Activated CD4-positive, alpha-beta T cell treated with anti-CD3 and anti-CD28 coated beads, Interleukin-2, Interleukin-4, amounts not matched to agents 100 ng/mL and 50 ng/mL, durations not matched to agents 16 hours and 8 hours (primary cell): ENCODE data around the gene COL4A1.
"Not testable (repeated sequence)": the region's sequence is repeated elsewhere in the genome, so short reads cannot be mapped to it uniquely, and the experiment has no call there.

Experiments
- DNase-seq: peaks from one replicate; pipeline ENCODE4 v3.0.0-alpha.2; 2020; ENCODE audit warnings: low spot score

Gene COL4A1

DNA sequence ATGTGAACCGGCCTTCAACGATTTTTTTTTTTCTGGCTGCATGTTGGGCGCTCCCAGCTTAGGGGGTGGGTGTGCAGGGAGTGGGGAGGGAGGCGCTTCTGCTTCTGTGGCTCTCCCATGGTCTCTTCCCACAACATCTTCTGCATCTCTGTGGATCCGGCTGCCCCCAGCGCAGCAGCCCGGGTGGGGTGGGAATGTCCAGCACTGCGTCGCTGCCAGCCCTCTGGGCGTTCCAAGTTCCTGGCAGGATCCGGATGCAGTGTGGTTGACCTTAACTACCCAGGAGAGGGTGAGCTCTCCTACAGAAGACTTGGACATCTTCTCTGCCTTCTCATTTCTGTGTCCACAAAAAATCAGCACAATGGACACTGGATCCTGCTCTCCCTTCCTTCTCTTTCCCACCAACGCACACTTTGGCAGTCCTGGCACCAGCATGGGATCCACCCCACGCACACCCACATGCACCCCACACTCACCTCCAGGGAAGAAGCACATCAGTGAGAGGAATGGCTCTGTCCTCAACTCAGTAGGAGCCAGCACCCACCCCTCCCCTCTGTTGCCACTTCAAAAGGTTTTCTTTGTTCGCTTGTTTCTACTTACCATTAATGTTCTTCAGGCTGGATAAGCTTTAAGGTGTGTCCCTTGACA is 177.3 kb downstream of the COL4A1 start:
- no peak for DNase-seq

DNA sequence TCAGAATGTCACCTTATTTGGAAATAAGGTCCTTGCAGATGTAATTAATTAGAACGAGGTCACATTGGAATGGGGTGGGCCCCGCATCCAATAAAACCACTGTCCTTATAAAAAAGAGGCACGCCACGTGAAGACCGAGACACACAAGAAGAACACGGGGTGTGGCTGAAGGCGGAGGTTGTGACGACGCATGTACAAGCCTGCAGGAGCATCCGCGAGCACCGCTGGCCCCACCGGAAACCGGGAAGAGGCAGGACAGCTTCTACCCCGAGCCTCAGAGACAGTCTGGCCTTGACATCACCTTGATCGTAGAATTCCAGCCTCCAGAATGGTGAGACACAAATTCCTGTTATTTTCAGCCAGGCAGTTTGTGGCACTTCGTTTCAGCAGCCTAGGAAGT is 177.9 kb downstream of the COL4A1 start:
- DNase-seq = no peak

DNA sequence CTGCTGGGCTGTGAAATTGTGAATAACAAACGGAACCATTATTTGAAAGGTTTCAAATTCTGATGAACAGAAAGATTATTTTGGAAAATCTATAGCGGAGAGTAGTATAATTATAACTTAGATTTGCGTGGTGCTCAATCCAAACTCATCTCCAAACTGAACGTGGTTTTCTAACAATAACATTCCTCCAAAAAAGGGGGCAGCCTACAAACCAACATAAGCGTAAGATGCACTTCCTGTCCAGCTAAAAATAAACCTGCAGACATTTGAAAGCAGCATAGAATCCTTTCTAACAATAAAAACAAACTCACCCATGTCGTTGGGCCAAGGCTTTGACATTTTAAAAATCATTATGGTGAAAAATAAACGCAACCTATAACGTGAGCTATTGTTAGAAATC is 178.4 kb downstream of the COL4A1 start:
- DNase-seq = no peak

DNA sequence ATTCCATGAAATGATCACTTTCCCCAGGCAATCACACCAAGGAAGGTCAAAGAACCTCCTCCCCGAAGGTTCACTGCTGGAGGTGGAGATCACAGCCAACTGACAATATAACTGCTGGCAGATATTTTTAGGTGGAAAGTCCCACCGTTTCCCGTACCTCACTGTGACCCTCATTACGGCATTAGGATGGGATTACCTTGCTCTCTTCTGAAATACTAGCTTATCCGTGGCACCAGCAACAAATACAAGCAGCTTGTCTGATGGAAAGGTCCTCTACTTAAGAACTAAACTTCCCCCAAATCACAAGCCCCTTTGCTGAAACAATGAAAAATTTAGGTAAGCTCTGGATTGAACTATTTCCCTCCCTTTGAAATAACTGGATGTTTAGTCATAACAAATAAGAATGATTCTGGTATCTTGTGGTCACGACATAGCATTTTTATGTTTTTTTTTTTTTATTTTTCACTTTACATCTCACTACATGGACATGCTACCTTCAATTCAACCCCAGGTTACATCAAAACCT is 178.9 kb downstream of the COL4A1 start:
- no peak for DNase-seq

DNA sequence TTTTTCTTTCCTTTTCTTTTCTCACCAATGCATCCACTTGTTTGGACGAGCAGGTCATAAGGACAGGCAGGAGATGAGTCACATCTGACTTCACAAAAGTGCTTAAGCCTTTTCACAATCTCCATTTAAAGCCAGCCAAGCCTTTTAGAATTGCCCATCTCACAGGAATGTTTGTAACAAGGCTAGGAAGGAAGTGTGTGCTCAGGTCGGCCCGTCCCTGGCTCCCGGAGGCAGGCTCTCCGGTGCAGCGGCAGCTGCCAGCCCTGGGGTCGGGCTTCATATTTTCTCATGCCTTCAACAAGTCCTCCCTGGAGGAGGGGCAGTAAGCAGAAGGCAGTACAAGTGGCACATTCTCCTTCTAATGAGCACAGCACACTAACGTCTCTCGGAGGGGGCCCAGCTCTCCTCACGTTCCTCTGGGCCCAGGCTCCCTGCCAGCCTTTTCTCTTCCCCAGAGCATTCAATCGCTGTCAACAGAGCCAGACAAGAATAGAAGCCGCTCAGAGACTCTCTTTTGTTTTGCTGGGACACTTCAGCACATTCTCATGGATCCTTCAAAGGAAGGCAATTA is 180.5 kb downstream of the COL4A1 start:
- no peak for DNase-seq

DNA sequence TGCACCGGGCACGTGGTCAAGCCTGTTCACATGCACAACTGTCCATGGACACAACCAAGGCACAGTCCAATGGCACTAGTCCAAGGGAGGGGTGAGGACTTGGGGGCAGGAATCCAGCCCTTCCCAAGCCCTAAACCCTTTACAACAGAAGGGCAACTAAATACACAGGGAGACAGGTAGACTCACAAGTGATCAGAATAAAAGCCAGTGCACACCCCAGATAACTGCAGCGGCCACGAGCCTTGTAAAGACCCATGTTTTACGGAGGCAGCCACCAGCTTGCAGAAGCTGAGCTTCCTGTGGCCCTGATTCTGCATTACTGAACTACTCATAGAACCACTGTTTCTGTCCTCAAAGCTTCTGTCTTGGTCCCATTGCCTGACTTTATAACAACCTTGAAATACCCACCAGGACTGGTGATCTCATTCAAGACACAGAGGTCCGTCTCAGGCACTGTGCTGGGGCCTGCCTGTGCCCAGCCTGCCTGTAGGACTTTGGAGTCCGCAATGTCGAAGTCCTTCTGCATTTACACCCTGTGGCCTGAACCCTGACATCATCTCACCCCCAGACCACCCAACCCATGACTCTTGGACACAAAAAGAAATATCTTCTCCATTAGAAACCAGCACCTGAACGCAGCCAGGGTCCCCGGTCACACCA is 181.2 kb downstream of the COL4A1 start:
- DNase-seq = no peak

DNA sequence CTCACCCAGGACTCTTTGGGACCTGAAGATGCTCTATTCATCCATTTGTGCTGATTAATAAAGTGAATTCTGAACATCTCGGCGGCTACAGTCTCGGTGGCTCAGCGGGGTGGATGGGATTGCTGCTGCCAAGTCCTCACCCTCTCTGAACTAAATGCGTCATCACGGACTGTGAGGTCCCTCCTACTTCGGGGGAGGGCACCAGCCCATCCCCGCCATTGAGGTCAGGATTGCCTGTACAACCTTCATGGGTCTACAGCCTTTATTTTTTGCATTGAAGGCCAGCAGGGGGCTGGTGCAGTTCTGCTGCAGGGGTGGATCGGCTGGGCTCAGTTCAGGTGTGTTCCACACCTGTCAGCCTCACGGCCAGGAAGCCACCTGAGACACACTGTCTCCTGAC is 181.8 kb downstream of the COL4A1 start:
- no peak for DNase-seq

DNA sequence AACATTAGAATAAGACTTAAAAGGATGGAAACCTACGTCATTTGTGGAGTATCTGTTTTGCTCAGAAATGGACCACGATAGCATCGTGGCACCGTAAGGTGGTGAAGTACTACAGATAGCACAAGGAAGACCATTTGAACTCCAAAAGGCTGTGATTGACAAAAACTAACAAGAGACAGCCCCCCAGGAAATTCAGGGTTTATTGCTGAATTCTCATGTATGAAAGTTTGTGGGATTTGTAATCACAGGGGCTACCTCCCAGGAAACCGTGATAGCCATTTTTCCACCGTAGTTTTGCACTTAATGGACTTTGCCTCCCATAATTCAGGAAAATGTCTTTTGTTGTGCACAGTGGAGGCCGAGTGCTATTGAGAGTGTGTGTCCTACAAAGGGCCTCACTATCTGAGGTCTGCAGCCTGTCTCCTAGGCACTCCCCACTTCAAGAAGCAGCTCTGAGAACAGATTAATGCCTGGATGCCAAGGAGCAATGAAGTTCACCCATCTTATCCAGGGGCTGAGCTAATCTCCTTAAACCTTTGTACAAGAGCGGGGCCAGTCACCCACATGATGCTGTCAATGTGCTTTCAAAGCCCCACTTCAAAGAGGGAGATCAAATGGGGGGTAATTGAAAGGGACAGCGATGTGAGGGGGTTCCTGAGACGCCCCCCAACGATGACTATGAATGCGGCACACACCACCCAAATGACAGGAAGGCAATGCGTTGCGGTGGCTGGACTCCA is 182.6 kb downstream of the COL4A1 start:
- no peak for DNase-seq

DNA sequence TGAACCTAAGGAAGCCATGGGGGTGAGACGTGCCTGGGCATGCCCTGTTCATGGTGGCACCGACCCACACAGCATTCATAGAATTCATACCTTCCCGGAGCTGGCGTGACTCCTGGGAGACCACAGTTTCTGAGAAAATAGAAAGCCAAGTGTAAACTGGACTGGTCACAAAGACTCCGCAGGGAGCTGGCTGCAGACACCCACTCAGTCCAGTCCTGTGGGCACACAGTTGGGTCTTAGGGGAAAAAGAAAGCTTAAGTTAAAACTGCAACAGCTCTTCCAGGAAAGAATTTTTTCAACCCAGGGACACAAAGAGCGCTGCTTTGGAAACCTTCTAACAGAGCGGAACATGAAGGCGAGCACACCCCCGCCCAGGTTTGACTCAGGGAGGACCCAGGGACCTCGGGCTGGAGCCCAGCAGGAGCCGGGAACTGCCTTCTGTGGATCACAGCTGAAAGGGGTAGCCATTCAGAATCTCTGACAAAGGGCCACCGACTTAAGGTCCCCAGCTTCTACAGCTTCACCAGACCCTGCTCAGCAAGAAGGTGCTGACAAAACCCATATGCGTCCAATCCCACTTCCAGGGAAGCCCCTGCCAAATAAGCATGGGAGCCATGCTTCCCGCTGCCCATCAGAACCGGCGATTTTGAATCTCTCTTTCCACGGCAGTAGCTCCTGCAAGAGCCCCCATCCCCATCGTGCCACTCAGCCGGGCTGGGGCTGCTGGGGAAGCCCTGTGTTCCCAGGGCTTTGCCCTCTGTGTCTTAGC is 183.7 kb downstream of the COL4A1 start:
- no peak for DNase-seq

DNA sequence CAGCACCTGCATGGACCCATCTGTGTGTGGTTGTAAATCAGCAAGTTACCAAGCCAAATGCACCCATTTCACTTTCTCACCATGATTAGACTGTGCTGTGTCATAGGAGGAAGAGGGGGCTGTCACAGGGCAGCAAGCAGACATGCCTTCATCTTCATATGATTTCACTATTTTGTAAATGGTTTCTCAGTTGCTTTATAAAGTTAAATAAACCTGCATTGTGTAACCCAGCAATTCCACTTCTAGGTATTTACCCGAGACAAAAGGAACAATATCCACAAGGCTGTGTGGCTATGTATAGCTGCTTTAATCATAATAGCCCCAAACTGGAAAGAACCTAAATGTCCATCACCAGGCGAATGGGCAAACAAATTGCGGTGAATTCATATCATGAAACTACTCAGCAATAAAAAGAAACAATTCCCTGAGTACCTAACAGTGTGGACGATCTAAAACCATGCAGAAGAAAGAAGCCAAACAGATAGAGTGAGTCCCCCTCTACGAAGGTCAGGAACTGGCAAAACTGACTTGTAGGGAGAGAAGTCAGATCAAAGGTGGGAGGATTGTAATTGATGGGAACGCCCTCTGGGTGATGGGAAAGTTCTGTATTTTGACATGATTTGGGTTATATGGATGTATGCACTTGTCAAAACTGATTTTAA is 185.4 kb downstream of the COL4A1 start:
- no peak for DNase-seq

DNA sequence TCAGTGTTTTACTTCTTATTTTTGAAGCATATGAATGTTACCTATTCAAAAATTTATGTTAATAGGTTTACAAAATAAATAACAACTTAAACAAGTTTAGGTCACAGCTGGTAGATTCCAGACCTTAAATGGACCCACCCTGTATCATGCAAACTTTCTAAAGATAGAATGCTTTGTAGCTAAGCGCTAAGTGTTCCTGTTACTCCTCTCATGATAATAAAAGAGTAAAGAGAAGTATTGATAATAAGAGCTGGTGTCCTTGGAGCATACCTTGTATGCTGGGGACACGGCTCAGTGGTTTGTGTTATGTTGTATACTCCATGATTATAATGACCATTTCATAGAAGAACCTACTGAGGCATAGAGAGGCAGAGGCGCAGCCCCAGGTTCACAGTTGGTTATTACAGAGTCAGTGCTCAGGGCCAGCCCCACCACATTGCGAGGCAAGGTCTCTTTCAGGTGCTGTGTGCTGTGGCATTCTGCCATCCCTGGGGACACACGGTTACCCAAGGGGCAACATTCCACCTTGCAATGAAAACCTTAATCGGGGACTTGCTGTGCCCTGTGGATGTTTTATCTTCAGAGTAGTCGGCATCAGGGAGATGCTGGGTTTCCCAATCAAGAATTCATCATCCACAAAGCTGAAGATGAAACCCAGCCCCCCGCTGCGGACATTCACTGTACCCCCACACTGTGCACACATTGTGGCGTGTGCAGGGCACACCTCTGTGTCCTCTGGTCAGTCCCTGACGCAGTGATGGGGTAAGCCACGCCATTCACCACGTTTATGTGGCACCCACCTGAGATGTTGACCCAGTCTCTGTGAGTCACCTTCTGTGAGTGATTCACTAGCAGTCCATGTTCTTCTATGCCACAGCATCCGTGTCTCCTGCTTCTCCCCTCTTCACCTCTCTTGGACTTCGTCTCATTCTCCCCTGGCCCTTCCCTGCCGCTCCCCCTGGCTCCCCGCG is 186.7 kb downstream of the COL4A1 start:
- DNase-seq = no peak

DNA sequence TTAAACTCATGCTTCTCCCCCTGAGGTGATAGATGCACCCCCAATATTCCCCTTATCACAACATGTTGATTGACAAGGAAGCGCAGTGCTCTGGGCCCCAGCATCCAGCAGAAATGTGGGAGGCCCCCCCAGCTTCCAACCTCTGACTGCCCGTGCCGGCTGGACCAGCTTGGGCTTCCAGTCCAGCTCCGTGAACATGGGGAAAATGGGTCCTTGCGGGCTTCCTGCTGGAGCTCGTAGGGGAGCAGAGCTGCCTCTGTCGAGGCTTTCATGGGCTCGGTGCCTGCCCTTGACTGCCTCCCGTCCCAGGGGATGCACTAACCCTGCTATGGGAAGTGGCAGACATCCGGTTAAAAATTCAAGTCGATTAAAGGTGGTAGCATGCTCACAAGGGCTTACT is 188.9 kb downstream of the COL4A1 start:
- no peak for DNase-seq

DNA sequence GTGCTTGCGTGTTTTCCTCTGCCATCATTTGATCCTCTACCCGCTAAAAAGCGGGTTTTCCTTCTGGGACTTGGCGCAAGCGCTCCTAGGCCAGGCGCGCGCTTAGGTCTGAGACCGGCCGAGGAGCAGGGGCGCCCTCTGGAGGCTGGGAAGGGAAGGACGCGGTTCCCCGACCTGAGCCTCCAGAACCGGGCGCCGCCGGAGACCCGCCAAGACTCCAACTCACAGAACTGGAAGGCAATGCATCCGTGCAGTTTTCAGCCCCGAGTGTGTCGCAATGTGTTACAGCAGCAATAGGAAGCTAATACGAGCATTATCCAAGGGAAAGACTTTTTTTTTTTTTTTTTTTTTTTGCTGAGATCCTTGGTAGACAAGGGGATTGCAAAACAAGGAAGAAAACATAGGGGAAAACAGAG is 190.9 kb downstream of the COL4A1 start:
- peak; percentile 49 for DNase-seq

DNA sequence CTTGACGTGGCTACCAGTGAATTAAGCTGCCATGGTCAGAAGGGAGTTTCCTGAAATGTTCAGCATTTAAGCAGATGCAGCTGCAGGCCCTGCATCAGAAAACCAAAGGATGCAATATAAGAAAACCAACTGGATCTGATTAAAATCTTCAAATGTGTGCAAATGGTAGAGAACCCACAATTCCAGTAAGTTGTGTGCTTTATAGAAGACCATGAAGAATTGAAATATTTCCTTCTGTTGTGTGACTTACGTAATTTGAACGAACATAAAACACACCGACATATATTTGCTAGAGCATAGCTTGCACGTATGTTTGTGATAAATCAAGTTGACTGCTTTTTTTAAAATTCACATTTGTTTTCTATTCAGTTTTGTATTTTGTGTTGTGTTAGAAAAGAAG is 191.4 kb downstream of the COL4A1 start:
- no peak for DNase-seq

DNA sequence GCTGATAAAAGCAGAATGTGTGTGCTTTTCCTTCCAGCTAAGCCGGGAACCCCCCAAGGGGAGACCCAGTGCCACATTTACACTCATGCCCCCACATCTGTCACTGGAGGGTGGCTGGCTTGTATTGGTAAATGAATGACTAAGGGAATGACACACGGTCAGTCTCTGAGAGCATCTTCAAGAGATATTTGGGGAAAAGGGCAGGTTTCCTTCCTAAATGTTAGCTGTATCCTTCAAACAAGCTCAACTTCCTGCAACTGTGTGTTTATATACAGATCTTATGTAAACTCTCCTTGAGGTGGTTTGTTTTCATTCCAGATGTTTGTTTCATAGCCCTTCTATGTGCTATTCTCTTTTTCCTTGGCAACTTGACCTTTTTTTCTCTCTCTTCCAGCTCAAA is 192.6 kb downstream of the COL4A1 start:
- no peak for DNase-seq

DNA sequence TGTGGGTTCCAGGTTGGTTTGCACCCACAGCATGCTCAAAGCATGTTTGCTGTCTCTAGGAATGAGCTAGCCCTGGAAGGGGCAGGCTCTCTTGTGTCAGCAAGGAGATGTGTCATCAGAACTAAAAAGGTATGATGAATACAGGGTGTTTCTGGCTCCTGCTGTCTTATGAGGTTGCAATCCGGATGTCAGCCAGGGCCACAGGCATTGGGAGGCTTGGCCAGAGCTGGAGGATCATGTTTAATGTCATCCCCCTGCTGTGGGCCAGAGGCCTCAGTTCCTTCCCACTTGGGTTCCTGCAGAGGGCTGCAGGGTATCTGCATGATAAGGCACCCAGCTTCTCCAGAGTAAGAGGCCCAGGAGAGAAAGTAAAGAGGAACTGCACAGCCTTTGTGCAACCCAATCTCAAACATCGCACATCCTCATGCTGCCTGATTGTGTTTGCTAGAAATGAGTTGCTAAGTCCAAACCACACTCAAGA is 193.6 kb downstream of the COL4A1 start:
- no peak for DNase-seq

DNA sequence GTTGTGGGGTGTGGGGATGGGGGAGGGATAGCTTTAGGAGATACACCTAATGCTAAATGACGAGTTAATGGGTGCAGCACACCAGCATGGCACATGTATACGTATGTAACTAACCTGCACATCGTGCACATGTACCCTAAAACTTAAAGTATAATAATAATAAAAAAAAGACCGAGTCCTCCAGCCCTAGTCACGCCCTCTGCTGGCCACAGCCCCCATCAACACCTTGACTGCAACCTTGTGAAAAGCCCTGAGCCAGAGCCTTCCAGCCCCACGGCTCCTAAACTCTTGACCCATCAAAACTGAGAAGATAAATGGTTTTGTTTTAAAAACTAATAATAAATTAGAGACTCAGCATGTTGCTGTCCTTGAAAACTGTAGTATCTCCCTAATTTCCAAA is 194.6 kb downstream of the COL4A1 start:
- not testable (repeated sequence) for DNase-seq

DNA sequence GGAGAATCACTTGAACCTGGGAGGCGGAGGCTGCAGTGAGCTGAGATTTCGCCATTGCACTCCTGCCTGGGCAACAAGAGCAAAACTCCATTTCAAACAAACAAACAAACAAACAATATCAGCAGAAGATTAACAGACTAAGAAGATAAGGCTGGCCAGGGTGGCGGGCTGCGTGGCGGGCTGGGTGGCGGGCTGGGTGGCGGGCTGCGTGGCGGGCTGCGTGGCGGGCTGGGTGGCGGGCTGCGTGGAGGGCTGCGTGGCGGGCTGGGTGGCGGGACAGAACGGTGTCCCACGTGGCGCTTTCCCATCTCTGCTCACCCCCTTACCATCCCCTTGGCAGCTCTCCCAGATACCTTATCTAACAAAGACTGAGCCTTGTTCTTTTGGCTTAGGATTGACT is 196.2 kb downstream of the COL4A1 start:
- DNase-seq = no peak

DNA sequence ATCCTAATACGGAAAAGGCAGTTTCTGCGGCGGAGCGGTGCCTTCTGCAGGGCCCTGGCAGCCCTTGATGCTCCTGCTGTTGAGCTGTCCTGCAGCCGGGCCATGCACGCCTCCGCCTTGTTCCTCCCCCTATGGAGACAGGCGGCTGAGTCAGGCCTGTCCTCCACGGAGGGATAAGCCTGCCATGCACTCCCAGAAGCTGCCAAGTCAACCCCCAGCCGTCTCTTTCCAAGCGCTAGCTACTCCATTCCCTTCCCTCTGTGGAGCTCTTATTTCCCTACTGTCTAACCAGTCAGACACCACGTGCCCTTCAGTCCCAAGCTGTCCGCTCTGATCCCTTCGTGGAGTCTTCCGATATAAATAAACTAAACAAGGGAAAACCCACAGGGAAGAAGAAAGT is 197.0 kb downstream of the COL4A1 start:
- DNase-seq = no peak

DNA sequence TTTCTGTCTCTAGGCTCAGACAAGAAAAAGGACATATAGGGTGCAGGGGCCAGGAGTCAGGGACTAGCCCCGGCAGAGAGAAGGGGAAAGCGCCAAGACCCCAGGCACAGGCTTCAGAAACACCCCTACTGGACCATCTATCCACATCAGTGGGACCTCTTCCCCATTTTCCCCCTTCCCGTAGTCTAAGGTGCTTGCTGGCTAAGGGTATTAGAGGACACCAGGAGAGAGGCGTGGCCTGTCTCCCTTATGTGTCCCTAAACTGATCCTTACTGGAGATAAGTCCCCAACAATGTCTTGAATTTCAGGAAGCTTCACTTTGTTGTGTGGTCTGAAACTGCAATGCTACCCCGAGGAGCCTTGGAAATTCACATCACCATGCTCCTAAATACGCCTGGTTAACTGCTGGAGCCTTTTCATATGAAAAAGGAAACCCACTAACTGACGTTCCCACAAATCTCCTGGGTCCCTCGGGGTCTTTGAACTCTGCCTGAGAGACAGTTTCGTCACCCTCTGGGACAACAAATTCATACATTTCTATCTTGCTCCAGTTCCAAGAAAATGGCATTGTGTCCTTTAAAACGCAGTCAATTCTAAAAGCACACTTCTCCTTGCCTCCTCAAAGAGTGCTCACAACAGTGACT is 197.7 kb downstream of the COL4A1 start:
- no peak for DNase-seq
